HG03457 (cell line): ENCODE data around the gene HHLA2.

Experiments
- ATAC-seq: cut with Tn5 transposase; IDR thresholded peaks from one replicate; pipeline ENCODE4 v1.9.1; 2021; ENCODE audit warnings: moderate number of reproducible peaks; ENCODE audit not compliant: unreplicated experiment

Gene HHLA2

DNA sequence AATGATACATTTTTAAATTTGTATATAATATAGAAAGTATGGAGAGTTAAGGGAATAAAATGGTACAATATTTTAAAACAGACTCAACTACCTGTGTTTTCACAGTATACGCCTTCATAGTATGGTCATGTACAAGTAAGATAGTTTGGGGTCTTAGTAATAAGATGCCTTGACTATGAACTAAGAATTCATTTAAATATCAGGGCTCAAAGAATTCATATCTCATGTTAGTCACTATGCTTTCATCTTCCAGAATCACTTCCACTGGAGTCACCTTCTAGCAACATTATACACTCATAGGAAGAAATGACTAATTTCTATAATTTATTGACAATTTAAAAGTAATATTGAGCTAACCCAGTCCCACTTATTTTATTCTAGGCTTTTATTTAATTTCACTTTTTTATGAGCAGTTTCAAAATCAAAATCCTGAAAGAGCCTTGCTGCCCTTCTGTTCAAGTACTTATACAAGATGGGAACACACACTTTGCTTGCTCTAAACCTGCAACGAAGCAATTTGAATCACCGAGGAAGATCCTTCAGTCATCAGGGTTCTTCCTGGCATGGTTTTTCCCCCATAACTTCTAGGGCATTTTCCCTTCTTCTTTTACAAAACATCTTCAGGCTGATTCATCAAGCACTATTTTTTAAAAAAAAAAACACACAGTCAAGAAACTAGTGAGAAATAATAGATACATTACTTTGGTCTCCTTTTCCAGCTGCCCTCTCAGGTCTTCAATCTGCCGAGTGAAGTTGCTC, 119.9 kb downstream of the HHLA2 start:
- ATAC-seq = no peak

DNA sequence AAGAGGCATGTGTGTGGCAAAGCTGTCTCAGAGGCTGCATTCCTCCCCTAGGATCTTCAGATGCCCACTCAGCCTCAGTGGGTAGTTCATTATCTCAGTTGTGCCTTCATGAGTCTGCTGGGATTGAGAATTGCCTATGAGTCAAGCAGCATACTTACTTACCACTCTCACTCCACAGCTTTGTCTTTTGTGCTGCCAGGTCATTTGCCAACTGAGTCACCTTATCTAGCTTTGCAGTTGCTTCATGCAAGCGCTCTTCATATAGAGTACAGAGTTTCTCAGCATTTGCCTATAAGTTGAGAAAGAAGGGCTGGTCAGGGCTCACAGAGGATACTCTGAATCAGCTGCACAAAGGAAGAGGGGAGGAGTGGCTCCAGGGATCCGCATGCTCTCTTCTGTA, 124.6 kb downstream of the HHLA2 start:
- ATAC-seq = no peak
